Heart left ventricle (tissue), 16 donors: ENCODE measurements around the gene CEACAM1. TPM values are rescaled to one million over a fixed set of nuclear protein-coding genes. Genes with fewer than 3 reads are reported as not detected.
"Not testable (repeated sequence)": the region's sequence is repeated elsewhere in the genome, so short reads cannot be mapped to it uniquely, and the experiment has no call there.

ENCODE experiments used
- ATAC-seq, 4 donors: fragments of 200-7000 bp; cut with Tn5 transposase; one replicate each; pipeline ENCODE4 v1.9.1; 2020 to 2022; ENCODE audit warnings: moderate library complexity in 4 of 4, mild to moderate bottlenecking in 3 of 4, moderate number of reproducible peaks in 1 of 4
- DNase-seq, 5 donors: peaks; one replicate each; pipeline ENCODE4 v3.0.0-alpha.2; 2020
- H3K27ac ChIP-seq, 12 donors: fragments of 200-600 bp; sonication (generic) in 4 of 12; one replicate each; pipeline versions ENCODE4 v1.5.0 to v1.8.0; 2016 to 2022; ENCODE audit warnings: mild to moderate bottlenecking in 2 of 12
- H3K27me3 ChIP-seq, 9 donors: fragments of 200-600 bp; sonication (generic) in 2 of 9; one replicate each; pipeline versions ENCODE4 v1.5.1 to v1.8.0; 2016 to 2022; ENCODE audit warnings: mild to moderate bottlenecking in 3 of 9
- H3K36me3 ChIP-seq, 9 donors: fragments of 200-600 bp; sonication (generic) in 2 of 9; one replicate each; pipeline versions ENCODE4 v1.5.0 to v1.8.0; 2018 to 2022; ENCODE audit warnings: mild to moderate bottlenecking in 2 of 9
- H3K4me1 ChIP-seq, 12 donors: fragments of 200-600 bp; sonication (generic) in 4 of 12; one replicate each; pipeline versions ENCODE4 v1.5.0 to v1.8.0; 2016 to 2022; ENCODE audit warnings: mild to moderate bottlenecking in 3 of 12
- H3K4me3 ChIP-seq, 12 donors: fragments of 200-600 bp; sonication (generic) in 4 of 12; one replicate each; pipeline versions ENCODE4 v1.5.0 to v1.8.0; 2017 to 2022; ENCODE audit warnings: mild to moderate bottlenecking in 9 of 12, moderate library complexity in 4 of 12
- H3K9me3 ChIP-seq, 12 donors: fragments of 200-600 bp; sonication (generic) in 4 of 12; one replicate each; pipeline versions ENCODE4 v1.5.0 to v1.8.0; 2016 to 2022; ENCODE audit warnings: mild to moderate bottlenecking in 1 of 12
- CTCF ChIP-seq, 12 donors: fragments of 200-600 bp; sonication (generic) in 4 of 12; IDR thresholded peaks; one replicate each; pipeline versions ENCODE4 v1.5.0 to v1.8.0; 2018 to 2022; ENCODE audit warnings: antibody characterized with exemption in 12 of 12, mild to moderate bottlenecking in 5 of 12
- POLR2A ChIP-seq, 2 donors: fragments of 450-650 bp; IDR thresholded peaks; one replicate each; pipeline ENCODE4 v1.6.1; 2017; ENCODE audit warnings: antibody characterized with exemption in 2 of 2, mild to moderate bottlenecking in 2 of 2, moderate library complexity in 2 of 2
- WGBS, 4 donors: extraction: QIAGEN DNeasy Blood & Tissue Kit in 2 of 4; methylation state at CpG; one replicate each; pipeline versions ENCODE4 v1.1.5 to v1.1.7; 2013 to 2018; 5-methylcytosine and 5-hydroxymethylcytosine counted together
- intact Hi-C, 10 donors: fragments of 100-400 bp; cut with DNase I; formaldehyde crosslinking; loops; one replicate each; pipeline versions ENCODE4 v1.11.1 to v1.14.2; 2022
- polyA plus RNA-seq, 2 donors: library from polyadenylated mRNA; stranded (reverse); fragments of 200-250 nt; gene quantifications; one replicate each; pipeline ENCODE4 v1.2.3, GENCODE V29; 2013
- total RNA-seq, 9 donors: library from RNA; depleted of rRNA in 2 of 9; stranded (reverse); fragments of >200 nt in 2 of 9; fragmentation: NEBNext Ultra II Directional in 3 of 9; extraction: Animal tissue kit (Norgen Biotek cat#: 25700) in 3 of 9; gene quantifications; one replicate each; pipeline versions ENCODE4 v1.1.0 to v1.2.4, GENCODE V29; 2016 to 2023
- donor health status: ischemic (EF 13 %, LVEDD 7.1; RV severe dilation, severe dysfunction).
- donor health status: healthy with polysubstance abuse.
- donor health status: DM: no; HTN: yes; CAD: no.
- donor health status: DM: no; HTN: no; CAD: no.
- donor health status: ischemic (EF 25% LVEDD 6.9; RV normal size, moderate dysfunction).
- donor health status: ischemic (EF 25% LVEDD 5.7; RV mildly dilated, moderate dysfunction).
- donor health status: healthy.
- donor health status: DM: yes; HTN: yes; CAD: no.
- donor health status: ischemic (EF 35%, LVEDD 5.7; RV mildly dilated, moderate dysfunction).
- donor health status: nonischemic (EF 11% LVEDD 7.7; RV severe dilation, severe dysfunction).
- donor health status: DM: yes; HTN: yes; CAD: no.
- donor health status: PGD.
- donor health status: ischemic (EF 29% LVEDD 5.4; RV normal size, mild dysfunction).
- donor health status: nonischemic (EF 23%, LVEDD 6.1; RV moderate dilation, normal function).

CEACAM1 gene
- total and polyA plus RNA-seq, 11 donors: 1.3 to 8.3 (median 2.4) TPM

GRCh38 chr19:42488783-42489521 lies 39.3 kb downstream of the CEACAM1 start:
- intact Hi-C loops: no loop called here
- Histone ChIP-seq H3K9me3 (no peaks in the 10 kb centered on the region), H3K27me3 (no peaks in the 10 kb centered on the region), H3K4me3 (no peak overlapping the region), H3K36me3 (no peaks in the 10 kb centered on the region), H3K4me1 (peaks cover 0 to 2% (median 0%) of the 10 kb centered on the region in 12 donors), H3K27ac (no peak overlapping the region)
- DNase-seq: no peak
- no peak for ATAC-seq
- WGBS, 4 donors: 84 to 87% (median 86%) methylated on average over 6 of the region's 6 CpGs
- TF ChIP-seq POLR2A (IDR thresholded peaks at IDR 0.05) (no peak), CTCF (IDR thresholded peaks at IDR 0.05) (no peak)

GRCh38 chr19:42487798-42488178 lies 40.5 kb downstream of the CEACAM1 start:
- H3K4me1 ChIP-seq: peaks cover 0 to 2% (median 0%) of the 10 kb centered on the region in 12 donors
- whole genome bisulfite sequencing, 4 donors: 89 to 94% (median 92%) methylated on average over 3 of the region's 3 CpGs
- no peaks in the 10 kb centered on the region for H3K36me3 ChIP-seq
- no peaks in the 10 kb centered on the region for H3K9me3 ChIP-seq
- intact Hi-C loops: no loop called here
- ATAC-seq (no peak), DNase-seq (no peak)
- no peaks in the 10 kb centered on the region for H3K27me3 ChIP-seq
- no peak overlapping the region for H3K27ac ChIP-seq
- H3K4me3 ChIP-seq: no peak overlapping the region
- TF ChIP-seq CTCF (IDR thresholded peaks at IDR 0.05) (no peak), POLR2A (IDR thresholded peaks at IDR 0.05) (no peak)

- Histone ChIP-seq H3K36me3 (no peaks in the 10 kb centered on the region), H3K9me3 (no peaks in the 10 kb centered on the region), H3K27me3 (no peaks in the 10 kb centered on the region), H3K4me3 (no peak overlapping the region), H3K27ac (no peak overlapping the region), H3K4me1 (peaks cover 0 to 2% (median 0%) of the 10 kb centered on the region in 12 donors)
- intact Hi-C loops: no loop called here
- DNase-seq (no peak), ATAC-seq (no peak)
- 59 to 65% (median 62%) methylated on average over 3 of the region's 3 CpGs for WGBS, 4 donors
- TF ChIP-seq CTCF (IDR thresholded peaks at IDR 0.05): no peak
- TF ChIP-seq POLR2A (IDR thresholded peaks at IDR 0.05): no peak
Observed at GRCh38 chr19:42487032-42487797, 41.1 kb downstream of the CEACAM1 start.

- intact Hi-C loops, H3K9me3 ChIP-seq, H3K36me3 ChIP-seq, H3K27ac ChIP-seq, H3K4me3 ChIP-seq, DNase-seq, ATAC-seq, H3K27me3 ChIP-seq: not testable (repeated sequence)
- WGBS, 4 donors: 86 to 87% (median 87%) methylated on average over 4 of the region's 4 CpGs
- H3K4me1 ChIP-seq: peaks cover 0 to 17% (median 0%) of the 10 kb centered on the region in 12 donors
Observed at GRCh38 chr19:42485036-42485435, 43.2 kb downstream of the CEACAM1 start.
